ENCODE results near the gene BRIP1.

BRIP1 gene

DNA sequence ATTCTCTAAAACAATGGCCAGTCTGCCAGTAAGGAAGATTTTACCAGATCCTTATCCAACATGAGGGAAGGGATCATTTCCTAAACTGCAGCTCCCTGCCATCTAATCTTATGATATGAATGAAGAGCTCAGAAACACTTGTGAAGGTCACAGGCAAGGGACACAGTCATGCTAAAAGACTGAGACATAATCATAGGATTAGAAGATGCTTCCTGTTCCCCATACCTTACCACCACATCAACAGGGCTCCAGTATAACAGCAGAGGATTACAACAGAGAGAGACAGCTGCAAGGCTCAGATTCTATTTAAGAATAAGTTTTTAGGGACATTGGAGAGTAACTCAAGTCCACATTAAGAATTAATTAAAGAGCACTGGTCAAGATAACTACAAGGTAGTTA, 93.3 kb downstream of the BRIP1 start:
- no peak for DNase-seq (ENCODE audit: low read depth)

DNA sequence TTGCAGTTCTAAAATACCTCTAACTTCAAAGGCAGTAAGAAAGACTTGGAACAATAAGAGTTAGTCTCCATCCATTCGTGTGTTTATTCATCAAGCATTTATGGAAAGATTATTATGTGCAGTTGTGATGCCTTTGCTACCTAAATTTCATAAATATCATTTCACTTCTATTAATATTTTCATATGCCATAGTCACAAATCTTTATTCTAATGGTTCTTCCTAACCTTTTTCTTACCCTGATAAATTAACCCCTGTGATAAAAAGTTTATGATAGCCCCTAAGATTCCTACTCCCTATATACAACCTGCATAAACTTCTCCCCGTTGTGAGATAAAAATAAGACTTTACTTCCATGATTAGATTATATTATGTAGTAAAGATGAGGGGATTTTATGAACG, 94.9 kb downstream of the BRIP1 start:
- no peak for TF ChIP-seq CTCF (conservative IDR thresholded peaks at IDR 0.05; ENCODE audit: control insufficient read depth, insufficient read depth, low read depth, low read length)

More for the DNA sequence above, 93.3 kb downstream of the BRIP1 start:
- TF ChIP-seq CTCF (conservative IDR thresholded peaks at IDR 0.05; ENCODE audit: control insufficient read depth, insufficient read depth, low read depth, low read length), result no peak
- H3K4me3 ChIP-seq (ENCODE audit: control insufficient read depth, low read depth, low read length), result no peak overlapping the region

GRCh38 chr17:61766520-61766919, 96.8 kb downstream of the BRIP1 start:
- TF ChIP-seq CTCF (conservative IDR thresholded peaks at IDR 0.05; ENCODE audit: control insufficient read depth, insufficient read depth, low read depth, low read length), result no peak
- H3K4me3 ChIP-seq (ENCODE audit: control insufficient read depth, low read depth, low read length), result no peak overlapping the region
- no peak for DNase-seq (ENCODE audit: low read depth)

More for the DNA sequence above, 94.9 kb downstream of the BRIP1 start:
- DNase-seq (ENCODE audit: low read depth), result no peak
- H3K4me3 ChIP-seq (ENCODE audit: control insufficient read depth, low read depth, low read length), result no peak overlapping the region

DNA sequence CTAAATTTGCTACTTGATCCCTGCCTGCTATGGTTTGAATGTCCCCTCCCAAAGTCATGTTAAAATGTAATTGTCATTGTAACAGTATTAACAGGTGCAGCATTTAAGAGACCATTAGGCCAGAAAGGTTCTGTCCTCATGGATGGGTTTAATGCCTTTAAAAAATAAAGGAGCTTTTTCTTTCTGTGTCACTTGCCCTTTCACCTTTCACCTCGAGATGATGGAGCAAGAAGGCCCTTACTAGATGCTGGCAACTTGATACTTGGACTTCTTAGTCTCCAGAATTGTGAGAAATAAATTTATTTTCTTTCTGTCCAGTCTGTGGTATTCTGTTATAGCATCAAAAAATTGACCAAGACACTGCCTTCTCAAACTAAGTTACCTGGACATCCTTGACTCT, 98.5 kb downstream of the BRIP1 start:
- TF ChIP-seq CTCF (conservative IDR thresholded peaks at IDR 0.05; ENCODE audit: control insufficient read depth, insufficient read depth, low read depth, low read length), result no peak
- DNase-seq (ENCODE audit: low read depth), result no peak
- H3K4me3 ChIP-seq (ENCODE audit: control insufficient read depth, low read depth, low read length), result no peak overlapping the region

- no peak for DNase-seq (ENCODE audit: low read depth)
- no peak for TF ChIP-seq CTCF (conservative IDR thresholded peaks at IDR 0.05; ENCODE audit: control insufficient read depth, insufficient read depth, low read depth, low read length)
Measured at GRCh38 chr17:61761827-61762226, 101.5 kb downstream of the BRIP1 start.

DNA sequence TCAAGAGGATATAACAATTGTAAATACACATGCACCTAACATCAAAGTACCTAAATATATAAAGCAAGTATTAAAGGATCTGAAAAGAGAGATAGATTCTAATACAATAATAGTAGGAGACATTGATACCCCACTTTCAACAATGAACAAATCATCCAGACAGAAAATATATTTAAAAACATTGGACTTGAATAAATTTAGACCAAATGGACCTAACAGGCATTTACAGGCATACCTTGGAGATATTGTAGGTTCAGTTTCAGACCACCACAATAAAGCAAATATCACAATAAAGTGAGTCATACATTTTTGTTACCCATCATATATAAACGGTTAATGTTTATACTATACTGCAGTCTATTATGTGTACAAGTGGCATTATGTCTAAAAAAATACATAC, 104.0 kb downstream of the BRIP1 start:
- no peak for DNase-seq (ENCODE audit: low read depth)
- H3K4me3 ChIP-seq (ENCODE audit: control insufficient read depth, low read depth, low read length), result no peak overlapping the region
- no peak for TF ChIP-seq CTCF (conservative IDR thresholded peaks at IDR 0.05; ENCODE audit: control insufficient read depth, insufficient read depth, low read depth, low read length)

More at GRCh38 chr17:61761827-61762226, 101.5 kb downstream of the BRIP1 start:
- no peak overlapping the region for H3K4me3 ChIP-seq (ENCODE audit: control insufficient read depth, low read depth, low read length)

GRCh38 chr17:61758430-61758829, 104.9 kb downstream of the BRIP1 start:
- DNase-seq (ENCODE audit: low read depth), result no peak
- no peak for TF ChIP-seq CTCF (conservative IDR thresholded peaks at IDR 0.05; ENCODE audit: control insufficient read depth, insufficient read depth, low read depth, low read length)

More at GRCh38 chr17:61758430-61758829, 104.9 kb downstream of the BRIP1 start:
- no peak overlapping the region for H3K4me3 ChIP-seq (ENCODE audit: control insufficient read depth, low read depth, low read length)

Data from fibroblast of mammary gland (primary cell).